ENCODE measurements around the gene FAM222A.

The FAM222A gene

DNA sequence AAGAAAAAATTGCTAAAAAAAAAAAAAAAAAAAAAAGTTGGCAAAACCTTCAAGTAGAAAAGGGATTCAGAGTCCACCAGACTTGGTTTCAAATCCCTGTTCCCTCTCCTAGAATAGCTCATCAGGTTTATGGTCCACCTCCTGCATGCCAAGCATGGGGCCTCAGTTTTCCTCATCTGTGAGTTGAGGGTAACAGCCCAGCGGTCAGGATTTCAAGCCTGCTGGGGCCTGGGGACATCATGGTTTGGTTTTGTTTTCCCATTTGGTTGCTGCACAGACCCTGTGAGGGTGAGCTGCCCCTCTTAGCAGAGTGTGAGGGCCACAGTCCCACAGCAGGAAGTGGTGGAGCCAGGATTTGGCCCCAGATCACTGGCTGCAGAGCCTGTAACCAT is 12.5 kb downstream of the FAM222A start:
- H3K9me3 ChIP-seq (ENCODE audit: control insufficient read depth, insufficient read depth, low read length) = no peaks in the 10 kb centered on the region
- DNase-seq (ENCODE audit: low read depth, low spot score) = no peak
- H3K27ac ChIP-seq (ENCODE audit: low read length) = no peak overlapping the region
- no peaks in the 10 kb centered on the region for H3K27me3 ChIP-seq (ENCODE audit: control insufficient read depth, insufficient read depth, low read length)
- no peaks in the 10 kb centered on the region for H3K36me3 ChIP-seq (ENCODE audit: control insufficient read depth, insufficient read depth, low read length)
- no CpG with 5 or more reads among the region's 1 CpG for WGBS (ENCODE audit: insufficient coverage, insufficient read length)
- no peak overlapping the region for H3K4me3 ChIP-seq (ENCODE audit: low read length)
- H3K4me1 ChIP-seq (ENCODE audit: control insufficient read depth, insufficient read depth, low read length) = no peaks in the 10 kb centered on the region

GRCh38 chr12:109726511-109727038 is 12.9 kb downstream of the FAM222A start:
- no peak for DNase-seq (ENCODE audit: low read depth, low spot score)
- Histone ChIP-seq H3K4me3 (ENCODE audit: low read length) (no peak overlapping the region), H3K27ac (ENCODE audit: low read length) (no peak overlapping the region), H3K27me3 (ENCODE audit: control insufficient read depth, insufficient read depth, low read length) (no peaks in the 10 kb centered on the region), H3K4me1 (ENCODE audit: control insufficient read depth, insufficient read depth, low read length) (no peaks in the 10 kb centered on the region), H3K36me3 (ENCODE audit: control insufficient read depth, insufficient read depth, low read length) (no peaks in the 10 kb centered on the region), H3K9me3 (ENCODE audit: control insufficient read depth, insufficient read depth, low read length) (no peaks in the 10 kb centered on the region)
- WGBS (ENCODE audit: insufficient coverage, insufficient read length) = no CpG with 5 or more reads among the region's 12 CpGs

- H3K9me3 ChIP-seq (ENCODE audit: control insufficient read depth, insufficient read depth, low read length) = no peaks in the 10 kb centered on the region
- H3K36me3 ChIP-seq (ENCODE audit: control insufficient read depth, insufficient read depth, low read length) = no peaks in the 10 kb centered on the region
- no peaks in the 10 kb centered on the region for H3K4me1 ChIP-seq (ENCODE audit: control insufficient read depth, insufficient read depth, low read length)
- H3K4me3 ChIP-seq (ENCODE audit: low read length) = no peak overlapping the region
- DNase-seq (ENCODE audit: low read depth, low spot score) = no peak
- no peak overlapping the region for H3K27ac ChIP-seq (ENCODE audit: low read length)
- H3K27me3 ChIP-seq (ENCODE audit: control insufficient read depth, insufficient read depth, low read length) = no peaks in the 10 kb centered on the region
- WGBS (ENCODE audit: insufficient coverage, insufficient read length) = no CpG with 5 or more reads among the region's 18 CpGs
These were observed 13.6 kb downstream of the FAM222A start for GRCh38 chr12:109727039-109727723.

- Histone ChIP-seq H3K9me3 (ENCODE audit: control insufficient read depth, insufficient read depth, low read length) (no peaks in the 10 kb centered on the region), H3K27me3 (ENCODE audit: control insufficient read depth, insufficient read depth, low read length) (no peaks in the 10 kb centered on the region), H3K27ac (ENCODE audit: low read length) (no peak overlapping the region), H3K36me3 (ENCODE audit: control insufficient read depth, insufficient read depth, low read length) (no peaks in the 10 kb centered on the region), H3K4me1 (ENCODE audit: control insufficient read depth, insufficient read depth, low read length) (no peaks in the 10 kb centered on the region), H3K4me3 (ENCODE audit: low read length) (no peak overlapping the region)
- no peak for DNase-seq (ENCODE audit: low read depth, low spot score)
- WGBS (ENCODE audit: insufficient coverage, insufficient read length) = no CpG with 5 or more reads among the region's 14 CpGs
These were observed 14.4 kb downstream of the FAM222A start for GRCh38 chr12:109727746-109728726.

- no peak overlapping the region for H3K27ac ChIP-seq (ENCODE audit: low read length)
- no peaks in the 10 kb centered on the region for H3K36me3 ChIP-seq (ENCODE audit: control insufficient read depth, insufficient read depth, low read length)
- H3K27me3 ChIP-seq (ENCODE audit: control insufficient read depth, insufficient read depth, low read length) = no peaks in the 10 kb centered on the region
- no peak for DNase-seq (ENCODE audit: low read depth, low spot score)
- H3K4me3 ChIP-seq (ENCODE audit: low read length) = no peak overlapping the region
- no peaks in the 10 kb centered on the region for H3K4me1 ChIP-seq (ENCODE audit: control insufficient read depth, insufficient read depth, low read length)
- WGBS (ENCODE audit: insufficient coverage, insufficient read length) = no CpG with 5 or more reads among the region's 1 CpG
- no peaks in the 10 kb centered on the region for H3K9me3 ChIP-seq (ENCODE audit: control insufficient read depth, insufficient read depth, low read length)
These were observed 15.3 kb downstream of the FAM222A start for GRCh38 chr12:109728921-109729320.

DNA sequence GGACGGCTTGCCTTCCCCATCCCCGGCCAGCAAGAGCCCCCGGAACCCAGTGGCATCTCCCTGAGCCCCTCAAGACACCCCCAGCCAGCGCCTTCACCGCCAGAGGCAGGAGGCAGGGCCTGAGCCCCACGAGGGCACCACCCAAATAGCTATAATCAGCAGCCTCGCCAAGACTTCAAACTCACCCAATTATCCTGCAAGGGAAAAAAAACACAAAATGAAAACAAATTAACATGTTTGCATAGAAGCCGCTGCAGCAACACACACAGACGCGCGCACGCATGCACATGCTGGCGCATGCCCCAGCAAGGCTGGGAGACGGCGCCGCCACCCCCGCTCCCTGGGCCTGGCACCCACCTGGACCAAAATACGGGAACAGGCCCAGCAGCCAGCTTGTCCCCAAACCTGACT is 15.8 kb downstream of the FAM222A start:
- no peaks in the 10 kb centered on the region for H3K9me3 ChIP-seq (ENCODE audit: control insufficient read depth, insufficient read depth, low read length)
- no CpG with 5 or more reads among the region's 18 CpGs for WGBS (ENCODE audit: insufficient coverage, insufficient read length)
- no peak overlapping the region for H3K27ac ChIP-seq (ENCODE audit: low read length)
- H3K36me3 ChIP-seq (ENCODE audit: control insufficient read depth, insufficient read depth, low read length) = no peaks in the 10 kb centered on the region
- H3K27me3 ChIP-seq (ENCODE audit: control insufficient read depth, insufficient read depth, low read length) = no peaks in the 10 kb centered on the region
- DNase-seq (ENCODE audit: low read depth, low spot score) = no peak
- no peak overlapping the region for H3K4me3 ChIP-seq (ENCODE audit: low read length)
- H3K4me1 ChIP-seq (ENCODE audit: control insufficient read depth, insufficient read depth, low read length) = no peaks in the 10 kb centered on the region

DNA sequence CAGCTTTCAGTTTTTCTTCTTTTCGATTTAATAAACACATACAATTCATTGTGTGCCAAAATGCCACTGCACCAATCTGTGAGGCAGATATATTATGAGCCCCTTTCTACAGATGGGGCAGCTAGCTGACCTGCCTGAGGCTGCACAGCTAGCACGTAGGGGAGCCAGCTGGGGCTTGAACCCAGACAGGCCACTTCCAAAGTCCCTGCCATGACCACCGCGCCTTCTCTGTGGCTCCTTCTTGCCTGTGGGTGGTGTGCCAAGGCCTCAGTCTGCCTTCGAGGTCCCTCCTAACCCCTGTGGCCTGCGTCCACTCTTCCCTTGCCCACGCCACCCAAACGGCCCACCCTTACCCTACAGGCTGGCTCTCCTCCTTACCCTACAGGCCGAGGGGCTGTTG is 16.2 kb downstream of the FAM222A start:
- no CpG with 5 or more reads among the region's 9 CpGs for WGBS (ENCODE audit: insufficient coverage, insufficient read length)
- no peaks in the 10 kb centered on the region for H3K9me3 ChIP-seq (ENCODE audit: control insufficient read depth, insufficient read depth, low read length)
- no peak for DNase-seq (ENCODE audit: low read depth, low spot score)
- no peak overlapping the region for H3K27ac ChIP-seq (ENCODE audit: low read length)
- H3K27me3 ChIP-seq (ENCODE audit: control insufficient read depth, insufficient read depth, low read length) = no peaks in the 10 kb centered on the region
- no peaks in the 10 kb centered on the region for H3K36me3 ChIP-seq (ENCODE audit: control insufficient read depth, insufficient read depth, low read length)
- H3K4me3 ChIP-seq (ENCODE audit: low read length) = no peak overlapping the region
- no peaks in the 10 kb centered on the region for H3K4me1 ChIP-seq (ENCODE audit: control insufficient read depth, insufficient read depth, low read length)

DNA sequence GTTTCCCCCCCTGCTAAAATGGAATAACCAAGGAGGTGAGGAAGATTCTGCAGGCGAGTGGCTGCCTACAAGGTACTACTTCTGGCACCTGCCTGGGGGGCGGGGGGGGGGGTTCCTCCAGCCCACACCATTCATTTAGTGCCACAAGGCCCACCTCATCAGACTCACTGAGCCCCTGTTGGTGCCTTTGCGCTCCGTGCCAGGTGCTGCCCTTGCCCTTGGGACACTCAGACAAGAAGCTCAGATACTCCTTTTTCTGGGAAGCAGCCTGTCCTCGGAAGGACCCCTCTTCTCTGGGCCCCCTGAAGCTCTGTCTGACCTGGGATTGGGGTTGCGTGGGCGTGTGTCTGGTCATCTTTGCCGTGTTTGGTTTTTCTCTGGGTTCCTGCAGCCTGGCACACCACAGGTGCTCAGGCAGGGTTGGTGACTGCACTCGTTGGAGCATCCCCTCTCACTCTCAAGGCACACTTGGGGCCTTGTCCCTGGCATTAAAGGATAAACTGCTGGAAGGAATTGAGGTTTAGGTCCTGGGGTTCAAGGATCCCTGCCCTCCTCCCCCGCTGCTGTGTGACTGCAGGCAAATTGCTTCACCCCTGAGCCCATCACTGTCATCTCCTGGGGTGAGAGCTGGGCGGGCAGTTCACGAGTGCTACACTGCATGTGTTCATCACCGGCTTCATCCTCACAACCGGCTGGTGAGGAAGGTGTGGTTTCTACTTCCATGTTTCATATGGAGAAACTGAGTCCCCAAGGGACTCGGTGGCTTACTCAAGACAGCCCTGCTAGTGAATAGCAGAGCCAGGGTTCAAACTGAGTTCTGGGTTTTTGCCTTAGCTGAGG is 16.9 kb downstream of the FAM222A start:
- DNase-seq (ENCODE audit: low read depth, low spot score) = no peak
- Histone ChIP-seq H3K4me3 (ENCODE audit: low read length) (no peak overlapping the region), H3K27ac (ENCODE audit: low read length) (no peak overlapping the region), H3K36me3 (ENCODE audit: control insufficient read depth, insufficient read depth, low read length) (no peaks in the 10 kb centered on the region), H3K27me3 (ENCODE audit: control insufficient read depth, insufficient read depth, low read length) (no peaks in the 10 kb centered on the region), H3K9me3 (ENCODE audit: control insufficient read depth, insufficient read depth, low read length) (no peaks in the 10 kb centered on the region), H3K4me1 (ENCODE audit: control insufficient read depth, insufficient read depth, low read length) (no peaks in the 10 kb centered on the region)
- no CpG with 5 or more reads among the region's 15 CpGs for WGBS (ENCODE audit: insufficient coverage, insufficient read length)

GRCh38 chr12:109731231-109731731 is 17.7 kb downstream of the FAM222A start:
- WGBS (ENCODE audit: insufficient coverage, insufficient read length) = no CpG with 5 or more reads among the region's 11 CpGs
- Histone ChIP-seq H3K4me1 (ENCODE audit: control insufficient read depth, insufficient read depth, low read length) (no peaks in the 10 kb centered on the region), H3K27me3 (ENCODE audit: control insufficient read depth, insufficient read depth, low read length) (no peaks in the 10 kb centered on the region), H3K36me3 (ENCODE audit: control insufficient read depth, insufficient read depth, low read length) (no peaks in the 10 kb centered on the region), H3K4me3 (ENCODE audit: low read length) (no peak overlapping the region), H3K27ac (ENCODE audit: low read length) (no peak overlapping the region), H3K9me3 (ENCODE audit: control insufficient read depth, insufficient read depth, low read length) (no peaks in the 10 kb centered on the region)
- DNase-seq (ENCODE audit: low read depth, low spot score) = no peak

DNA sequence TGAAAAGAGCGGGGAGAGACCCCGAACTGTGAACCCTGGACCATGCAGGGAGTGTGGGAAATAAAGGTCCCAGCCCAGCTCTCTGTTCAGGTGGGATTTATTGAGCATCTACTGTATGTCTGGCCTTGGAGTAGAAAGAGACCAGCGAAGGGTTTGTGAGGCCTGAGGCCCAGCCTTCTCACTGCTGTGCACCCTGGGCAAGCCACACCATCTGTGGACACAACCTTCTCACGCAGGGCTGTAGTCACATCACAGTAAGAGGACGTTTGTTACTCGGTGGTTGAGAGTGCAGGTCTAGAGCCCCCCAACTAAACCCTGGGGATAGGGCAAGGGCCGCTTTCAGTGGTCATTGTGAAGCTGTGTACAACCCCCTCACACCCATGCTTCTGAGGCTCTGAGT is 18.2 kb downstream of the FAM222A start:
- Histone ChIP-seq H3K27ac (ENCODE audit: low read length) (no peak overlapping the region), H3K9me3 (ENCODE audit: control insufficient read depth, insufficient read depth, low read length) (no peaks in the 10 kb centered on the region), H3K4me1 (ENCODE audit: control insufficient read depth, insufficient read depth, low read length) (no peaks in the 10 kb centered on the region), H3K27me3 (ENCODE audit: control insufficient read depth, insufficient read depth, low read length) (no peaks in the 10 kb centered on the region), H3K4me3 (ENCODE audit: low read length) (no peak overlapping the region), H3K36me3 (ENCODE audit: control insufficient read depth, insufficient read depth, low read length) (no peaks in the 10 kb centered on the region)
- DNase-seq (ENCODE audit: low read depth, low spot score) = no peak
- no CpG with 5 or more reads among the region's 7 CpGs for WGBS (ENCODE audit: insufficient coverage, insufficient read length)
